Right cardiac atrium (tissue), 5 donors: ENCODE results near the gene TLE4. TPM values are rescaled to one million over a fixed set of nuclear protein-coding genes. Genes with fewer than 3 reads are reported as not detected.
"Not testable (repeated sequence)": the region's sequence is repeated elsewhere in the genome, so short reads cannot be mapped to it uniquely, and the experiment has no call there.

Experiments used
- ATAC-seq, 2 donors: fragments of 200-7000 bp; cut with Tn5 transposase; one replicate each; pipeline versions ENCODE4 v1.8.0 to v1.9.1; 2020; ENCODE audit warnings: moderate library complexity in 2 of 2, mild to moderate bottlenecking in 1 of 2
- DNase-seq, 3 donors: peaks; one replicate each; pipeline ENCODE4 v3.0.0-alpha.2; 2020
- H3K27ac ChIP-seq: one replicate; pipeline ENCODE4 v1.5.1; 2013; ENCODE audit warnings: mild to moderate bottlenecking, low read length, control low read depth, moderate library complexity
- H3K27me3 ChIP-seq: one replicate; pipeline ENCODE4 v1.6.1; 2013; ENCODE audit not compliant: control insufficient read depth, insufficient read depth
- H3K4me1 ChIP-seq: one replicate; pipeline ENCODE4 v1.6.1; 2013; ENCODE audit warnings: low read length; ENCODE audit not compliant: control insufficient read depth, insufficient read depth
- H3K4me3 ChIP-seq: one replicate; pipeline ENCODE4 v1.5.1; 2013; ENCODE audit warnings: low read length, control low read depth
- H3K9me3 ChIP-seq: one replicate; pipeline ENCODE4 v1.6.1; 2013; ENCODE audit warnings: low read length; ENCODE audit not compliant: control insufficient read depth
- WGBS: extraction: QIAGEN DNeasy Blood & Tissue Kit; methylation state at CpG from one replicate; pipeline ENCODE4 v1.1.7; 2013; 5-methylcytosine and 5-hydroxymethylcytosine counted together
- intact Hi-C, 4 donors: fragments of 100-400 bp; cut with DNase I; formaldehyde crosslinking; loops; one replicate each; pipeline versions ENCODE4 v1.11.0 to v1.14.0; 2022 to 2023
- polyA plus RNA-seq: library from polyadenylated mRNA; stranded (reverse); fragments of 200-250 nt; gene quantifications from one replicate; pipeline ENCODE4 v1.2.3, GENCODE V29; 2013
- total RNA-seq, 4 donors: library from RNA; stranded (reverse); fragmentation: NEBNext Ultra II Directional; extraction: Animal tissue kit (Norgen Biotek cat#: 25700); gene quantifications; one replicate each; pipeline ENCODE4 v1.2.1, GENCODE V29; 2021
- donor health status: healthy with polysubstance abuse.
- donor health status: DM: no; HTN: yes; CAD: no.
- donor health status: DM: no; HTN: no; CAD: no.
- donor health status: DM: no; HTN: yes; CAD: no; lungs with severe emphysema.
- donor health status: DM: yes; HTN: yes; CAD: no.

TLE4 gene
- total and polyA plus RNA-seq, 5 donors: 5.9 to 20.1 (median 17.6) TPM

DNA sequence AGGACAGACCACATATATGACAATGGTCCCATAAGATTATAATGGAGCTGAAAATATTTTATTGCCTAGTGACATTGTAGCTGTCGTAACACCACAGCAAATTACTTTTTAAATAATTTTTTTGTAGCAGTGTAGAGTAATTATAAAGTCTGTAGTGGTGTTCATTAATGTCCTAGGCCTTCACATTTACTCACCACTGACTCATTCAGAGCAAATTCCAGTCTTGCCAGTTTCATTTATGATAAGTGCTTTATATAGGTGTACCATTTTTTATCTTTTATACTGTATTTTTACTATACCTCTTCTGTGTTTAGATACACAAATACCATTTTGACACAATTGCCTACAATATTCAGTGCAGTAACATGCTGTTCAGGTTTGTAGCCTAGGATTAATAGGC lies 67.6 kb downstream of the TLE4 start:
- no peak overlapping the region for H3K27ac ChIP-seq
- no peaks in the 10 kb centered on the region for H3K9me3 ChIP-seq
- no peak for ATAC-seq
- H3K27me3 ChIP-seq: no peaks in the 10 kb centered on the region
- H3K4me3 ChIP-seq: no peak overlapping the region
- intact Hi-C loops: no loop called here
- WGBS: 99% methylated on average over 1 of the region's 1 CpG
- no peak for DNase-seq
- no peaks in the 10 kb centered on the region for H3K4me1 ChIP-seq

DNA sequence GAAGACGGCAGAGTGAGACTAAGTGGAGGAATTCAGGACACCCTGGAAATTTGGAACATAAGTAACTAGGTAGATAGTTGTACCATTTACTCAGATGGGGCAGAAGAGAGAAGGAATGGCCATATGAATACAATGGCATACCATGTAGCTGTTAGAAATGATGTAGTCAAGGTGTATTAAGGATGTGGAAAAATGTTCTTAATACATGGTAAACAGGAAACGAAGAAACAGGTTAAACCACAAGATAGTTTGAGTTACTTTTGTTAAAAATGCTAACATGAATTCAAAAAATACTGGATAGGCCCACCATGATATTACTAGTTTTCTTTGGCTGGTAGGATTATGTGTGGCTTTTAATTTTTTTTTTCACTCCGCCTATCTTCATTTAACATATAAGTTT lies 68.3 kb downstream of the TLE4 start:
- H3K4me1 ChIP-seq, H3K4me3 ChIP-seq, ATAC-seq, H3K27ac ChIP-seq, H3K27me3 ChIP-seq, intact Hi-C loops, H3K9me3 ChIP-seq, DNase-seq: not testable (repeated sequence)
- WGBS: 98% methylated on average over 3 of the region's 3 CpGs

DNA sequence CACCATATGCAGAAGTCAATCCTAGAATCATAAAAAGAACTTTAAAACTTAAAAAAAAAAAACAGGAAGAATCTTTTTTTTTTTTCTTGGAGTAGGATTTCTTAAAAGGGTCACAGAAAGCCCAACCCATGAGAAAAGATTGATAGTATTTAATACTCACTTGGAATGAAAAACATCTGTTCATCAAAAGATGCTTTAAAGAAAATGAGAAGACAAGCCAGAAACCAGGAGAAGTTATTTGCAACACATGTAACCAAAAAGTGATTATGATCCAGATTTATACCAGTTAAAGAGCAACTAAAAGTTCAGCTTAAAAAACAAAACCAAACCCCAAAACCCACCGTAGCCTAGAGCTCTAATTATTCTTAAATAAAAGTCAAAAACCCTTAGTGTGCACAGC lies 69.3 kb downstream of the TLE4 start:
- DNase-seq: no peak
- no peak overlapping the region for H3K4me3 ChIP-seq
- H3K4me1 ChIP-seq: no peaks in the 10 kb centered on the region
- intact Hi-C loops: no loop called here
- no peaks in the 10 kb centered on the region for H3K27me3 ChIP-seq
- 58% methylated on average over 1 of the region's 1 CpG for WGBS
- ATAC-seq: no peak
- no peaks in the 10 kb centered on the region for H3K9me3 ChIP-seq
- H3K27ac ChIP-seq: no peak overlapping the region

DNA sequence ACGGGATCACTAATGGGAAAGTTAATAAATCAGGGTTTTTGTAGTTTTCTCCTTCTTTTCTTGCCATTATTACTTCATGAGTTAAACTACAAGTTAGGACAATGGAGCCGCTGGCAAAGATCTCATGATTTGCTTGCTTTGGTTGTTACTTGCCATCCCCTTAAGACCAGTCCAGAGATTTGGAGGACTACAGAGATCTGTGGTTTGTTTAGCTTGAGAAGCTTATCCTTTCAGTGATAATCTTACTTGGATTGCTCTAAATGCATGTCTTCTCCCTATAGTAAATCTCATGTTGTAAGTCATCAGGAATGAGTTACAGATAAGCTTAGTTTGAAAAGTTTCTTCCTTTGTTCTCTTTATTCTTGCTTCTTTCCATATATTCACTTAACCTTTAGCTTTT lies 70.9 kb downstream of the TLE4 start:
- ATAC-seq: no peak
- H3K4me1 ChIP-seq: no peaks in the 10 kb centered on the region
- no peaks in the 10 kb centered on the region for H3K27me3 ChIP-seq
- DNase-seq: no peak
- no peak overlapping the region for H3K27ac ChIP-seq
- intact Hi-C loops: no loop called here
- no peak overlapping the region for H3K4me3 ChIP-seq
- no peaks in the 10 kb centered on the region for H3K9me3 ChIP-seq
- 82% methylated on average over 2 of the region's 2 CpGs for WGBS

DNA sequence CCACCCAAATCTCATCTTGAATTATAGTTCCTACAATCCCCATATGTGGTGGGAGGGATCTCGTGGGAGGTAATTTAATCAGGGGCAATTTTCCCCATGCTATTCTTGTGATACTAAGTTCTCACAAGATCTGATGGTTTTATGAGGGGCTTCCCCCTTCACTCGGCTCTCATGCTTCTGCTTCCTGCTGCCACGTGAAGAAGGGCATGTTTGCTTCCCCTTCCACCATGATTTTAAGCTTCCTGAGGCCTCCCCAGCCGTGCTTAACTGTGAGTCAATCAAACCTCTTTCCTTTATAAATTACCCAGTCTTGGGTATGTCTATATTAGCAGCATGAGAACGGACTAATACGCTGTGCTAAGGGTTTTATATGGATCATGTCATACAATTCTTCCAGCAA lies 72.3 kb downstream of the TLE4 start:
- Histone ChIP-seq H3K27ac (no peak overlapping the region), H3K9me3 (no peaks in the 10 kb centered on the region), H3K27me3 (no peaks in the 10 kb centered on the region), H3K4me3 (no peak overlapping the region), H3K4me1 (no peaks in the 10 kb centered on the region)
- no peak for ATAC-seq
- WGBS: 89% methylated on average over 6 of the region's 6 CpGs
- no peak for DNase-seq
- intact Hi-C loops: no loop called here

DNA sequence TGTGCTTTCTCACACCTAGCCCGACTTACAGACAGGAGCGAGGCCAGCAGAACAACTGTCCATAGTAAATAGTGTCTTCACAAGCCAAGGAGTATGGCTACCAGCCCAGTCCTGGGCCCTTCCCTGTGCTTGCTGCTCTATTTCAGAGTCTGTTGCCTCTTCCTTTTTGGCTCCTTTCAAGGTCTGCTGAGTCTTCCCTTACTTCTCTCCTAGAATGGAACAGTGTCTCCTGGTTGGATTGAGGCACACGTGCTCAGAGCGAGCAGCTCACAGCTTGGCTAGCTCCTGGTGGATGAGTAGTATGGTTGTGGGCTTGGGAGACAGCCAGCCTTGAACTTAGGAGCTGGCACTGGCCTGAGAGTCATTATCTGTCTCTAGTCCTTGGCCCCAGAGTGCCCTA lies 72.8 kb downstream of the TLE4 start:
- Histone ChIP-seq H3K4me3 (no peak overlapping the region), H3K27ac (no peak overlapping the region), H3K9me3 (no peaks in the 10 kb centered on the region), H3K27me3 (no peaks in the 10 kb centered on the region), H3K4me1 (no peaks in the 10 kb centered on the region)
- no peak for ATAC-seq
- WGBS: 97% methylated on average over 4 of the region's 4 CpGs
- intact Hi-C loops: no loop called here
- DNase-seq: no peak

DNA sequence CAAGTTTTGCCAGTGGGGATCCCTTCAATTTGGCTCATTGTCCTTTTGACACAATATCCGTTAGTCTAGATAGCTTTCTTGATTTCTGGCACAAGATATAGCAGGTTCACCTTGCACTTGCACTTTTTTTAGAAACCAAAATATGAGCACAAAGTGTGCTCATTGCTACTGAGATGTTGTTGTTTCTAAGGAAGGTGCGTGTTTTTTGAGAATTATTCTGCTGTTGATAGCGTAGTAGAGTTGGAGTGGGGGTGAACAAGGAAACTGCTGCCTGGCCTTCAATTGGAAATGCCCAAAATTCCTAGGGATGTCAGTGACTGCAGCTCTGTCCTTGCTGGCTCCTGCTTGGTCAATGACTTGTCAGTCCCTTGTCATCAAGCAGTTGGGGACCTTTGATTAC lies 73.3 kb downstream of the TLE4 start:
- DNase-seq: no peak
- intact Hi-C loops: no loop called here
- no peak for ATAC-seq
- Histone ChIP-seq H3K27me3 (no peaks in the 10 kb centered on the region), H3K4me3 (no peak overlapping the region), H3K27ac (no peak overlapping the region), H3K4me1 (no peaks in the 10 kb centered on the region), H3K9me3 (no peaks in the 10 kb centered on the region)
- WGBS: 94% methylated on average over 3 of the region's 3 CpGs

DNA sequence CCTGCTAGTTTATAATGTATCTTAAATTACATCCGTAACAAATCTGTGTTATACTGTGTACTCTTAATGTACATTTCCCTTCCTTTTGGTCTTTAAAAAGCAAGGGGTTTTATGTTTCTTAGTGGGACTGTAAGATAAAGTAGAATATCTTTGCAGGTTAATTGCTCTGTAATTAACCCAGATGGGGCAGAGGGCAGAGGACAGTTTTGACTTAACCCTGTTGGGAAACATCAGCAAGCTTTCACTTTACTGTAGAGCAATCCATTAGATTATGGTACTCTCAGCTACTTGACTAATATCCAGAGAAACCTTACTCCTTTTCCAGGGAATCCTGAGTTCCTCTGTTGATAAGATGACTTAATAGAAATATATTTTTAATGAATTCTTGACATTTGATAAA lies 74.3 kb downstream of the TLE4 start:
- intact Hi-C loops: no loop called here
- Histone ChIP-seq H3K4me1 (no peaks in the 10 kb centered on the region), H3K4me3 (no peak overlapping the region), H3K27me3 (no peaks in the 10 kb centered on the region), H3K9me3 (no peaks in the 10 kb centered on the region), H3K27ac (no peak overlapping the region)
- ATAC-seq: no peak
- 95% methylated on average over 1 of the region's 1 CpG for WGBS
- no peak for DNase-seq

DNA sequence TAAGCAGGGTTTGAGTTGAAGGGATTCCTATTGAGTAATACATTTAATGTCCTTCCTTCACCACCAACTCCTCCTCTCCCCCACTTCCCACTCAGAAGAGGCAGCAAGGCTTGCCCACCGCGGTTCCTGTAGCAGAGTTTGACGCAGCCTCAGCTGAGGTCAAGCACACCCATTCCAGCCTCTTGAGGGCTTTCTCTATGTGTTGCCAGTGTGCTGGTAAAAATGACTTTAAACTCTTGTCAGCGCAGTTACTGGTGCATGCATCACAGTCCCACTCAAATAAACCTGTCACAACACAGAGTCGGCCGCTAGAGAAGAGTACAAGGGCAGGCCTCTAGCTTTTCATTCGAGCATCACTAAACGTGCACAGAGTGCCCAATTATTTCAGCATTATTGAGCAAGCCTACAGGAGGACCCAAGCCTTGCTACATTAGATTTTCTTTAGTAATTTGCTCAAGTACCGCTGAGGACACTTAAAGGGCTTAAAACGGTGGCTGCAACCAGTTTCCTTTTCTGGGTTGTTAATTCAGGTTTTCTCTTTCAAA lies 79.6 kb downstream of the TLE4 start:
- ATAC-seq: no peak
- WGBS: 83% methylated on average over 10 of the region's 10 CpGs
- Histone ChIP-seq H3K4me1 (no peaks in the 10 kb centered on the region), H3K4me3 (no peak overlapping the region), H3K9me3 (no peaks in the 10 kb centered on the region), H3K27ac (no peak overlapping the region), H3K27me3 (no peaks in the 10 kb centered on the region)
- peak in 1 of 3 donors; percentile 49 for DNase-seq
- intact Hi-C loops: no loop called here

DNA sequence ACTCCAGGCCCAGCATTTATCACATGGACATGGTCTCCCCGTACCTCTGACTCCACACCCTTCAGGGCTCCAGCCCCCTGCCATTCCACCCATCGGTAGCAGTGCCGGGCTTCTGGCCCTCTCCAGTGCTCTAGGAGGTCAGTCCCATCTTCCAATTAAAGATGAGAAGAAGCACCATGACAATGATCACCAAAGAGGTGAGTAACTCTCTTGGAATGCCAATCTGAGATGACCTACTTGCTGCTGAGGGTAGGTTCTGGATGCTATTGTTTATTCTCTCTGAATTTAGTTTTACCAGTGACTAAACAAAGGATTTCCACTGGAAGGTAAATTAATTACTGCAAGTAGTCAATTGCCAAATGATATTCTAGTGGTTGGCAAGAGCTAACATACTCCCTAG lies 80.8 kb downstream of the TLE4 start:
- H3K4me3 ChIP-seq: no peak overlapping the region
- H3K9me3 ChIP-seq: no peaks in the 10 kb centered on the region
- ATAC-seq (no peak), DNase-seq (no peak)
- 97% methylated on average over 3 of the region's 3 CpGs for WGBS
- no peak overlapping the region for H3K27ac ChIP-seq
- H3K4me1 ChIP-seq: no peaks in the 10 kb centered on the region
- intact Hi-C loops: no loop called here
- no peaks in the 10 kb centered on the region for H3K27me3 ChIP-seq

DNA sequence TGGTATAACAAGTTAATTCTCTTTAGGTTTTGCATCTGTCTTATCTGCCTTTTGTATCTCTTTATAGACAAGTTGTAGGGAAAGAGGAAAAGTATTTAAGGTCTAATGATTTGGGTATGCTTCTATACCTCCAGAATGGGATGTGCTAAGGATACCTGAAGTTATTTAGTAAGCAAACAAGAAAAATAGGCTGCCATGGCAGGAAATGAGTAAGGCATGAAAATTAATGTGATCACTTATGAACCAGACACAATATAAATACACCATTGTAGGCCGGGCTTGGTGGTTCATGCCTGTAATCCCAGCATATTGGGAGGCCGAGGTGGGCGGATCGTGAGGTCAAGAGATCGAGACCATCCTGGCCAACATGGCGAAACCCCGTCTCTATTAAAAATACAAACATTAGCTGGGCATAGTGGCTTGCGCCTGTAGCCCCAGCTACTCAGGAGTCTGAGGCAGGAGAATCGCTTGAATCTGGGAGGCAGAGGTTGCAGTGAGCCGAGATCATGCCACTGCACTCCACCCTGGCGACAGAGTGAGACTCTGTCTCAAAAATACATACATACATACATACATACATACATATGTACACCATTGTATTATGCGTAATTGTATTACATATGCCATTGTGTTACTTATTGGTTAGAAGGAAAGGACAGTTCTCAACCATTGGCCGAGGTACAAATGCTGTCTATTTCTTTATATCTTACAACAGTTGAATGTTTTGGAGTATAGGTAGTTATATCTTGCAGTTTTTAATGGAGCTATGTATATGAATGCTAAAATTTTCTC lies 83.0 kb downstream of the TLE4 start:
- 98% methylated on average over 13 of the region's 13 CpGs for WGBS
- ATAC-seq, DNase-seq, H3K27me3 ChIP-seq, H3K27ac ChIP-seq, H3K4me3 ChIP-seq, H3K9me3 ChIP-seq, intact Hi-C loops, H3K4me1 ChIP-seq: not testable (repeated sequence)

DNA sequence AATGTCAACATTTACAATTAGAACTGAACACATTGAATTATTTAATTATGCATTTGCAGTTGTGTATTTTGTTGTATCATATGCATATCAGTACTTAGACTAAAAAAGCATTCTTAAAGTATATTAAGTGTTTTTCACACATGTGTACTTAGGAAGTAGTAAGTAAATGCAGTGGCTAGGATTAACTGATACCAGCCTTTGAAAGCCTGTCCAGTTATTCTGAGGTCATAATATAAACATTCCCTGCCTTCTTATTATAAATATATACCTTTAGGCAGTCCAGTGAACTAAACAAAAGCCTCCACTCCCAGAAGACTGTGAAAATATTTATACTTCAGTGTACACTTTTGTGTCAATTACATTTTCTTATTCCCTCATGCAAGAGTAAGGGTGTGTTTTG lies 83.8 kb downstream of the TLE4 start:
- intact Hi-C loops: no loop called here
- no peak for DNase-seq
- no peak overlapping the region for H3K4me3 ChIP-seq
- no peak overlapping the region for H3K27ac ChIP-seq
- no peak for ATAC-seq
- H3K4me1 ChIP-seq: no peaks in the 10 kb centered on the region
- no peaks in the 10 kb centered on the region for H3K27me3 ChIP-seq
- H3K9me3 ChIP-seq: no peaks in the 10 kb centered on the region
